Mesothelial cell of epicardium (in vitro differentiated cells): ENCODE results near the gene UQCR11. TPM values are rescaled to one million over a fixed set of nuclear protein-coding genes. Genes with fewer than 3 reads are reported as not detected.

Source experiments
- DNase-seq, 2 experiments: peaks; one replicate each; pipeline ENCODE4 v3.0.0; 2021; ENCODE audit warnings: low spot score in 2 of 2; ENCODE audit not compliant: unreplicated experiment in 2 of 2
- H3K27ac Mint-ChIP-seq: 2 replicates; pipeline ENCODE4 v1.8.0; 2021; ENCODE audit warnings: mixed read lengths
- H3K27me3 Mint-ChIP-seq: 2 replicates; pipeline ENCODE4 v1.8.0; 2021; ENCODE audit warnings: low read depth, mixed read lengths
- H3K36me3 Mint-ChIP-seq: 2 replicates; pipeline ENCODE4 v1.8.0; 2021; ENCODE audit warnings: mixed read lengths
- H3K4me1 Mint-ChIP-seq: 2 replicates; pipeline ENCODE4 v1.8.0; 2021; ENCODE audit warnings: mixed read lengths
- H3K4me3 Mint-ChIP-seq: 2 replicates; pipeline ENCODE4 v1.8.0; 2021; ENCODE audit warnings: mild to moderate bottlenecking, moderate library complexity, mixed read lengths
- H3K9me3 Mint-ChIP-seq: 2 replicates; pipeline ENCODE4 v1.8.0; 2021; ENCODE audit warnings: mixed read lengths
- CTCF ChIP-seq: fragments of 200-600 bp; sonication (generic); IDR thresholded peaks from one replicate; pipeline ENCODE4 v1.5.0; 2021; ENCODE audit warnings: antibody characterized with exemption; ENCODE audit not compliant: unreplicated experiment
- total RNA-seq: library from RNA; stranded (reverse); gene quantifications from 3 replicates; pipeline ENCODE4 v1.2.1, GENCODE V29; 2021

UQCR11 gene
- total RNA-seq, 1 donor from 2014 or later, result 143 TPM

DNA sequence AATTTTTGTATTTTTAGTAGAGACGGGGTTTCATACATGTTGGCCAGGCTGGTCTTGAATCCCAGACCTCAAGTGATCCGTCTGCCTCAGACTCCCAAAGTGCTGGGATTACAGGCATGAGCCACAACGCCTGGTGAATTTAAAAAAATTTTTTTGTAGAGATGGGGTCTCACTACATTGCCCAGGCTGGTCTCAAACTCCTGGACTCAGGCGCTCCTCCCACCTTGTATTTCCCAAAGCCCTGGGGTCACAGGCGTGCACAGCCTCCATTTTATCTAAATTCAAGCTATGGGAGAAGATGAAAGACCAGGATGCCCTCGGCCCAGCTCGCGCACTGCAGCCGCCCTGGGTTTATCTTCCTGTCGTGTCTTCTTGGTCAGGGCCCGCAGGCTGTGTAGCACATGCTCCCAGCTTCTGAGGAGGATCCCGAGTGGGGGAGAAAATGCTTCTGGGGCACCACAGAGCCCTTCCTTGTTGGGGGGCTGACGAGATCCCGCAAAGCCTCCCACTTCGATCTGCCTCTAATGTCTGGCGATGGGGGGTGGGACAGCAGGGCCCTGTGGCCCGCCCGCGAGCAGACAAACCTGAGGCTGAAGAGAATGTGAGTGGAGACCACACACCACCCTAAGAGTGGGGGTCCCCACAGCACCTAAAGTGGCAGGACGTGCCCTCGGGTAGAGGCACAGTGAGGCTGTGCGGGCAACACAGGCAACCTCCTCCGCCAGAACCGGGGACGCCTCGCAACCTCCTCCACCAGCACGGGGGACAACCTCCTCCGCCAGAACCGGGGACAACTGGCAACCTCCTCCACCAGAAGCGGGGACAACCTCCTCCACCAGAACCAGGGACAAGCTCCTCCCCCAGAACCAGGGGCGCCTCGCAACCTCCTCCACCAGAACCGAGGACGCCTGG, 31.3 kb upstream of the UQCR11 start:
- peaks cover 33% of the 10 kb centered on the region for H3K36me3 Mint-ChIP-seq
- H3K4me3 Mint-ChIP-seq, result no peak overlapping the region
- H3K27ac Mint-ChIP-seq, result no peak overlapping the region
- H3K4me1 Mint-ChIP-seq, result no peaks in the 10 kb centered on the region
- DNase-seq, result no peak
- TF ChIP-seq CTCF, result no peak
- H3K9me3 Mint-ChIP-seq, result peaks cover 4% of the 10 kb centered on the region
- no peaks in the 10 kb centered on the region for H3K27me3 Mint-ChIP-seq

- H3K36me3 Mint-ChIP-seq, result peaks cover 31% of the 10 kb centered on the region
- H3K9me3 Mint-ChIP-seq, result peaks cover 4% of the 10 kb centered on the region
- no peaks in the 10 kb centered on the region for H3K4me1 Mint-ChIP-seq
- H3K27ac Mint-ChIP-seq, result no peak overlapping the region
- DNase-seq, result no peak
- H3K4me3 Mint-ChIP-seq, result no peak overlapping the region
- no peaks in the 10 kb centered on the region for H3K27me3 Mint-ChIP-seq
- no peak for TF ChIP-seq CTCF
These were observed 29.6 kb upstream of the UQCR11 start for GRCh38 chr19:1634938-1635243.

DNA sequence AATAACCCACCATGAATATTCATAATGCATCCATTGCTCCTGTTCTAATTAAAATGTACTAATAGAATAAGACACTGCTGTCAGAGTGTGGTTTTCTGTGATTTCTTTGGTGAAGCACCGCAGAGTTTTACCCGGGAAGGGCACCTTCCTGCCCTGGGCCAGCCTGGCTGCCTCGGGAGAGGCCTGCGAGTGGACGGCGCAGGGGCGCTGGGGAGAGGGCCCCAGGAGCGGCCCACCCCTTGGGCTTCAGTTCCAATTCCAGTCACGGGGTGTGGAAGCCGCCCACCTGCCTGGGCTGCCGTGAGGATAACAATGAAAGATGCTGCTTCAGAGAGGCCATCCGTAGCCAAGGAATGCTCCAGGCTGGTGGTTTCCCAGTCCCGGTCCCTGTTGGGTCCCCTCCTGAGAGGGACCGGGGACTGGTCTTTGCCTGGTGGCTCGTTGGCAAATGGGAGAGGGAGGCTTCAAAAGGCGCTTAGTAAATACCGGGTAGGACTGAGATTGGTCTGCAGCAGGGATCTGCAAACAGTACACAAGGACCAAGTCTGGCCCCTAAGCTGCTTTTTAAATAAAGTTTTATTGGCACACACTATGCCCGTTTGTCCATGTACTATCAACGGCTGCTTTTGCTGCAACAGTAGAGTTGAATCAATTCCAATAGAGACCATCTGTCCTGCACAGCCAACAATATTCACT, 29.1 kb upstream of the UQCR11 start:
- no peak for DNase-seq
- TF ChIP-seq CTCF, result no peak
- no peaks in the 10 kb centered on the region for H3K4me1 Mint-ChIP-seq
- peaks cover 4% of the 10 kb centered on the region for H3K9me3 Mint-ChIP-seq
- H3K36me3 Mint-ChIP-seq, result peaks cover 26% of the 10 kb centered on the region
- H3K27me3 Mint-ChIP-seq, result no peaks in the 10 kb centered on the region
- H3K4me3 Mint-ChIP-seq, result no peak overlapping the region
- no peak overlapping the region for H3K27ac Mint-ChIP-seq

DNA sequence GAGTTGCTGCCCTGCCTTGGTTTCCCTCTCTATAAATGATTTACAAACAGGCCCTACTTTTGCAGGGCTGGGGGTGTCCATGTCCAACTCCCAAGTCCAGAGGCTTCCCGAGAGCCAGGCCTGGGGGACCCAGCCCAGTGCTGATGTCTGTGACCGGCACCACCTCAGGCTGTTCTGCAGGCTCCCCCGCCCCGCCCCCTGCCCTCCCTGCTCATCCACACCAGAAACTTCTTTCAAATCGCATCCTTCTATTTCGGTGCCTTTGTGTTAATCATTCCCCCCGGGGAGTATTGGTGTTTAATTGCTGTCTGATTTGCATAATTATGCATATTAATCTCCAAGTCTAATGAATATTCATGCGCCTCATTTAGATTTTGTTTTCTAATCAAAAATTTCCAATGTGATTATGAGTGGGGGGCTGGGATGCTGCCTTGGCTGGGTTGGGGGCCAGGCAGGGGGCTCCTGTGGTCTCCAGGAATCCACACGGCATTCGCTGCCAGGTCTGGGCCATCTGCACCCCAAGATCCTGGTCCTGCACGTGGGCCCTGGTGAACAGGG, 28.1 kb upstream of the UQCR11 start:
- H3K4me3 Mint-ChIP-seq, result no peak overlapping the region
- H3K9me3 Mint-ChIP-seq, result peaks cover 4% of the 10 kb centered on the region
- no peak for DNase-seq
- H3K36me3 Mint-ChIP-seq, result peaks cover 19% of the 10 kb centered on the region
- no peaks in the 10 kb centered on the region for H3K27me3 Mint-ChIP-seq
- TF ChIP-seq CTCF, result no peak
- no peak overlapping the region for H3K27ac Mint-ChIP-seq
- H3K4me1 Mint-ChIP-seq, result no peaks in the 10 kb centered on the region

- peaks cover 16% of the 10 kb centered on the region for H3K36me3 Mint-ChIP-seq
- DNase-seq, result no peak
- TF ChIP-seq CTCF, result no peak
- H3K4me1 Mint-ChIP-seq, result no peaks in the 10 kb centered on the region
- H3K9me3 Mint-ChIP-seq, result peaks cover 4% of the 10 kb centered on the region
- no peaks in the 10 kb centered on the region for H3K27me3 Mint-ChIP-seq
- no peak overlapping the region for H3K27ac Mint-ChIP-seq
- no peak overlapping the region for H3K4me3 Mint-ChIP-seq
These were observed 27.4 kb upstream of the UQCR11 start for GRCh38 chr19:1632462-1633268.
